ENCODE measurements around the gene PITPNM2. TPM values are rescaled to one million over a fixed set of nuclear protein-coding genes. Genes with fewer than 3 reads are reported as not detected.
A peak's percentile ranks its signal among the peaks of the same experiment; 100 is the strongest.

Gene PITPNM2
- total and polyA plus RNA-seq, 5 donors = 10.8 to 26.8 (median 19.5) TPM

GRCh38 chr12:123119808-123120207, 31.1 kb downstream of the PITPNM2 start:
- Histone ChIP-seq H3K9me3 (ENCODE audit: control insufficient read depth, low read length) (no peaks in the 10 kb centered on the region), H3K4me3 (ENCODE audit: low read length) (no peak overlapping the region), H3K27ac (ENCODE audit: low read length) (no peak overlapping the region), H3K27me3 (ENCODE audit: control insufficient read depth, insufficient read depth) (no peaks in the 10 kb centered on the region), H3K4me1 (ENCODE audit: control insufficient read depth, insufficient read depth, low read length) (peaks cover 13% of the 10 kb centered on the region)
- intact Hi-C loops (cut with DNase I) = no loop called here
- WGBS = 94% methylated on average over 7 of the region's 7 CpGs
- DNase-seq = no peak
- no peak for ATAC-seq

DNA sequence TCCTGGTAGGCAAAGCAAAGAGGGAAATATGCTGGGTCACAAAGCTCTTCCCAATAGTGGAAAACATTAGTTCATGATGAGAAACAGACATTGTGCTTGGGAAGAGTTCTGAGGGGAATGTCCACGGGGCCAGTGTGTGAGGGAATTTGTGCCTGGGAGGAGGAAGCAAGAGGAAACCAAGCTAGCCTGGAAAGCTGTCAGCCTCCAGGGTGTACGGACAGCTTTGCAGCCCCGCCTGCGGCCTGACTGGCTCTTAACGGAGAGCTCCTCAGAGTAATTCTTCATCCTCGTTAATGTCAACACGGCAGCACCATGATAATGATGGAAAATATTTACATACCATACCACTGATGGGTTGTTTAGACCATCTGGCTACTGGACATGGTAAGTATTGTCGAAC, 32.4 kb downstream of the PITPNM2 start:
- intact Hi-C loops (cut with DNase I) = no loop called here
- ATAC-seq (no peak), DNase-seq (no peak)
- Histone ChIP-seq H3K4me1 (ENCODE audit: control insufficient read depth, insufficient read depth, low read length) (peaks cover 20% of the 10 kb centered on the region), H3K27me3 (ENCODE audit: control insufficient read depth, insufficient read depth) (no peaks in the 10 kb centered on the region), H3K27ac (ENCODE audit: low read length) (no peak overlapping the region), H3K9me3 (ENCODE audit: control insufficient read depth, low read length) (no peaks in the 10 kb centered on the region), H3K4me3 (ENCODE audit: low read length) (no peak overlapping the region)
- 89% methylated on average over 8 of the region's 8 CpGs for WGBS

- intact Hi-C loops (cut with DNase I) = no loop called here
- DNase-seq = peak; percentile 67 to 85 (median 78)
- Histone ChIP-seq H3K4me3 (ENCODE audit: low read length) (no peak overlapping the region), H3K27ac (ENCODE audit: low read length) (peak overlapping the region; percentile 87), H3K9me3 (ENCODE audit: control insufficient read depth, low read length) (no peaks in the 10 kb centered on the region), H3K27me3 (ENCODE audit: control insufficient read depth, insufficient read depth) (no peaks in the 10 kb centered on the region), H3K4me1 (ENCODE audit: control insufficient read depth, insufficient read depth, low read length) (peaks cover 24% of the 10 kb centered on the region)
- WGBS = 36% methylated on average over 8 of the region's 8 CpGs
- ATAC-seq = peak; percentile 91 to 95
Measured at GRCh38 chr12:123115409-123116121, 35.3 kb downstream of the PITPNM2 start.

DNA sequence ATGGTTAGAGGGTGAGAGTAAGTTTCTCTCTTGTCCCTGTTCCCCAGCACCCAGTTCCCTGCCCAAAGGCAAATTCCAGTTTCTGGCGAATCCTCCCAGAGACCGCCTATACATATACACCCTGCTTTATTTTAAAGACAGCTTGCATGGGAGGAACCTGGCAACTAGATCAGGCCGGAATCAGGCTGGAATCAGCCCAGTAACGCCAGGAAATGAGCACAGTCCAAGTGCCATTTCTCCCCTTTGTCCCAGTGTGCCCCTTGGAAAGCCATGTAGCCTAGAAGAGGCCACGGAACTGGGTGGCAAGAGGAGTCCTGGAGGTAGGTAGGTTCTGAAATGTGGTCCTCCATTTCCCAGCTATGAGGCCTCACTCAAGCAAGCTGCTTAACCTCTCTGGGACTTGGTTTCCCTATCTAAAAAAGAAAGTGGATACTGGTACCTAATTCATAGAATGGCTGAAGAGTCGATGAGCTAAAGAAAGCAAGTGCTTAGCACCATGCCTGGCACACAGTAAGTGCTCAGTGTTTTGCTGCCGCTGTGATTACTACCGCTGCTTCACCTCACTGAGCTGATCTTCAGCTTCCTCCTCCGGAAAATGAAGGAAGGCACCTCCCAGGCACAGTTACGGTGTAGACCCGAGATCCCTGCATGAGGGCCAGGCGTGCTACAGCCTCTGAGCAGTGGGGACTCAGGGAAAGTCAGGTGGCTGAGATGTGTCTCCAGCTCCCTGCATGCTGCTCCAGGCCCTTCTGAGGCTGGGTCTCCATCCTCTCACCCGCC, 36.4 kb downstream of the PITPNM2 start:
- DNase-seq (no peak), ATAC-seq (peak in 1 of 2 donors; percentile 34)
- Histone ChIP-seq H3K27me3 (ENCODE audit: control insufficient read depth, insufficient read depth) (no peaks in the 10 kb centered on the region), H3K4me1 (ENCODE audit: control insufficient read depth, insufficient read depth, low read length) (peaks cover 24% of the 10 kb centered on the region), H3K9me3 (ENCODE audit: control insufficient read depth, low read length) (no peaks in the 10 kb centered on the region), H3K4me3 (ENCODE audit: low read length) (no peak overlapping the region), H3K27ac (ENCODE audit: low read length) (peak overlapping the region; percentile 71)
- 67% methylated on average over 13 of the region's 13 CpGs for WGBS
- intact Hi-C loops (cut with DNase I) = no loop called here

DNA sequence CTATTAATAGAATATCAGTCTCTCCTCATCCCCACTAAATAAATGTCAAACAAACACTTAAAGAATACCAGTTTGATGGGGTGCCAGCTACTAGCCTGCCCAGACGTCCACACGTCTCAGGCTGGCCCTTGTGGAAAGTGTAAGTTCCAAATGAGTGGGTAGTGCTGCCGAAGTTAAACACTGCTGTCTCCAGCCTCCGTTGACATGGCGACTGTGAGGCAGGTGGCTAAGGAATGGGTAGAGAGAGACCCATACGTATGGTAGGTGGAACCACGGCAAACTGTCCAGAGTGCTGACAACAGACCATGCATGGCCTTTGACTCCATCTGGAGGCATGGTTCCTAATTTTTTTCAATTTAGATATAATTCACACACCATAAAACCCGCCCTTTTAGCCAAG, 37.9 kb downstream of the PITPNM2 start:
- peaks cover 36% of the 10 kb centered on the region for H3K4me1 ChIP-seq (ENCODE audit: control insufficient read depth, insufficient read depth, low read length)
- no peaks in the 10 kb centered on the region for H3K27me3 ChIP-seq (ENCODE audit: control insufficient read depth, insufficient read depth)
- 67% methylated on average over 8 of the region's 8 CpGs for WGBS
- DNase-seq (no peak), ATAC-seq (no peak)
- no peaks in the 10 kb centered on the region for H3K9me3 ChIP-seq (ENCODE audit: control insufficient read depth, low read length)
- H3K4me3 ChIP-seq (ENCODE audit: low read length) = no peak overlapping the region
- intact Hi-C loops (cut with DNase I) = no loop called here
- no peak overlapping the region for H3K27ac ChIP-seq (ENCODE audit: low read length)

DNA sequence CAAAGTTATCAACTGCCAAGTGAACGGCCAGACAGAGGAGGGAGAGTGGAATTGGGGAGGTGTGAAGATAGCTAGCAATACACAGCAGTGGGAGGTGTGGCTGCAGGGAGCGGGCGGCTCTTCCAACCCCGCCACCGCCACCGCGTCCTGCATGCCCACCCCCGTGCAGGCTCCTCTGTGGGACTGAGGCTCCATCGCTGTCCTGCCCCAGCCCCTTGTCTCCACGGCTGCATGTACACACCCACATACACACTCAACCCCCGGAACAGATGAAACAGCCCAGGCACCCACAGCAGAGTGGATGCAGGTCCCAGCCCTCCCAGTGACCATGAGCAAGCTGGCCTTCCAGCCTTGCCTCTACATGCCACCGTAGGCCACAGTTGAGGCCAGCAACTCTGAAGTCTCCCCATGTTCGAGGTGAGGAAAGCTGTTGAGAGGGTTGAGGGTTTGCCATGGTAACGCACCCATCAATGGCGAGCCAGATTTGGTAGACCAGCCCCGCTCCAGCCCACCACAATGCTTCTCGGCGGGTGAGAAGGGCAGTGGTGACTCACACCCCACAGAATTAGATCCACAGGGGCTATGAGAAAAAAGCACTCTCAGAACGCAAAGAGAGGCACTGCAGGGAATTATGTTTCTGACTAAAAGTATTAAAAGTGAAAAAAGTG, 39.3 kb downstream of the PITPNM2 start:
- no peak for ATAC-seq
- peaks cover 42% of the 10 kb centered on the region for H3K4me1 ChIP-seq (ENCODE audit: control insufficient read depth, insufficient read depth, low read length)

GRCh38 chr12:123109319-123109772, 41.5 kb downstream of the PITPNM2 start:
- peak in 1 of 2 donors; percentile 7 for ATAC-seq
- peak in 1 of 3 donors; percentile 67 for DNase-seq
- H3K27me3 ChIP-seq (ENCODE audit: control insufficient read depth, insufficient read depth) = no peaks in the 10 kb centered on the region
- no peaks in the 10 kb centered on the region for H3K9me3 ChIP-seq (ENCODE audit: control insufficient read depth, low read length)
- H3K4me1 ChIP-seq (ENCODE audit: control insufficient read depth, insufficient read depth, low read length) = peaks cover 34% of the 10 kb centered on the region
- no peak overlapping the region for H3K4me3 ChIP-seq (ENCODE audit: low read length)
- 61% methylated on average over 3 of the region's 3 CpGs for WGBS
- intact Hi-C loops (cut with DNase I) = no loop called here
- H3K27ac ChIP-seq (ENCODE audit: low read length) = no peak overlapping the region

More for the DNA sequence above, 39.3 kb downstream of the PITPNM2 start:
- Histone ChIP-seq H3K9me3 (ENCODE audit: control insufficient read depth, low read length) (no peaks in the 10 kb centered on the region), H3K27me3 (ENCODE audit: control insufficient read depth, insufficient read depth) (no peaks in the 10 kb centered on the region), H3K27ac (ENCODE audit: low read length) (peak overlapping the region; percentile 54), H3K4me3 (ENCODE audit: low read length) (no peak overlapping the region)
- WGBS = 76% methylated on average over 19 of the region's 19 CpGs
- intact Hi-C loops (cut with DNase I) = no loop called here
- DNase-seq = no peak

- Histone ChIP-seq H3K4me1 (ENCODE audit: control insufficient read depth, insufficient read depth, low read length) (peaks cover 31% of the 10 kb centered on the region), H3K27ac (ENCODE audit: low read length) (peak overlapping the region; percentile 22), H3K9me3 (ENCODE audit: control insufficient read depth, low read length) (no peaks in the 10 kb centered on the region), H3K27me3 (ENCODE audit: control insufficient read depth, insufficient read depth) (no peaks in the 10 kb centered on the region), H3K4me3 (ENCODE audit: low read length) (no peak overlapping the region)
- 77% methylated on average over 7 of the region's 7 CpGs for WGBS
- intact Hi-C loops (cut with DNase I) = no loop called here
- ATAC-seq = no peak
- no peak for DNase-seq
Measured at GRCh38 chr12:123108682-123109066, 42.2 kb downstream of the PITPNM2 start.

- no peaks in the 10 kb centered on the region for H3K9me3 ChIP-seq (ENCODE audit: control insufficient read depth, low read length)
- peak overlapping the region; percentile 53 for H3K27ac ChIP-seq (ENCODE audit: low read length)
- 61% methylated on average over 13 of the region's 13 CpGs for WGBS
- intact Hi-C loops (cut with DNase I) = no loop called here
- H3K4me1 ChIP-seq (ENCODE audit: control insufficient read depth, insufficient read depth, low read length) = peaks cover 31% of the 10 kb centered on the region
- H3K27me3 ChIP-seq (ENCODE audit: control insufficient read depth, insufficient read depth) = no peaks in the 10 kb centered on the region
- ATAC-seq (no peak), DNase-seq (peak in 1 of 3 donors; percentile 69)
- H3K4me3 ChIP-seq (ENCODE audit: low read length) = no peak overlapping the region
Measured at GRCh38 chr12:123107926-123108681, 42.8 kb downstream of the PITPNM2 start.

DNA sequence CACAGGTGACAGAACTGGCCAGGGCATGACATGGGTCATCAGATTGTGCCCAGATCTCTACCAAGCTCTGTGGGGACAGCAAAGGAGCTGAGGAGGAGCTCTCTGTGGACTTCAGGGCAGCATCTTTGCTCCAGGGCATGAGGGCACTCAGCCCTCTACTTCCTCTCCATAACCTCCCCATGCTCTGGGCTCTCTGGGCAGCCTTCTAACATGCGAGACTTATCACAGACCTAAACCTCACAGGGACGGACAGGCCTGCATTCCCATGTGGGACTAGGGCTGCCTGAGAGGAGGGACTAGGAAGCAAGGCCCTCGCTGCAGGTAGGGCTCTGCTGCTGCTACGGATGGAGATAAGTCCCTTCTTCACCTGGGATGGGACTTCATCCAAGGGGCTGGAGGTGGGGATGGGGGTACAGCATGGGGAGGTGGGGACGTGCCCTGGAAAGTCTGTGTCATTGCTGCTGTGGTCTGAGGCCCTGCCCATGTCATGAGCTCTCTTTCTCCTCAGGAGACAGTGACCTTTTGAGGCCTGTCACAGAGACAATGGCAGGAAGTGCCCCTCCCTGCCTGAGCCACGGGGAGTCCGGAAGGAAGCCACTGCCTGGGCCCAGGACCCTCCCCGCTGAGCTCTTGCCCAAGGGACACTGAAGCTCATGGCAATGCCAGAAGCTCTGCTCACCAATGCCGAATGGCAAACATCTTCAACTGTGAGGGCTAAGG, 44.1 kb downstream of the PITPNM2 start:
- peak; percentile 43 to 85 for ATAC-seq
- Histone ChIP-seq H3K27me3 (ENCODE audit: control insufficient read depth, insufficient read depth) (no peaks in the 10 kb centered on the region), H3K4me3 (ENCODE audit: low read length) (no peak overlapping the region), H3K27ac (ENCODE audit: low read length) (peak overlapping the region; percentile 70), H3K9me3 (ENCODE audit: control insufficient read depth, low read length) (no peaks in the 10 kb centered on the region), H3K4me1 (ENCODE audit: control insufficient read depth, insufficient read depth, low read length) (peaks cover 34% of the 10 kb centered on the region)
- peak; percentile 68 to 83 (median 78) for DNase-seq
- 56% methylated on average over 9 of the region's 9 CpGs for WGBS
- intact Hi-C loops (cut with DNase I) = no loop called here

Measured in right cardiac atrium (tissue), 5 donors.